Measurements from ENCODE around the gene MTCL1. TPM values are rescaled to one million over a fixed set of nuclear protein-coding genes. Genes with fewer than 3 reads are reported as not detected.

Gene MTCL1
- total RNA-seq, 1 donor from 2014 or later, result 7.7 TPM

DNA sequence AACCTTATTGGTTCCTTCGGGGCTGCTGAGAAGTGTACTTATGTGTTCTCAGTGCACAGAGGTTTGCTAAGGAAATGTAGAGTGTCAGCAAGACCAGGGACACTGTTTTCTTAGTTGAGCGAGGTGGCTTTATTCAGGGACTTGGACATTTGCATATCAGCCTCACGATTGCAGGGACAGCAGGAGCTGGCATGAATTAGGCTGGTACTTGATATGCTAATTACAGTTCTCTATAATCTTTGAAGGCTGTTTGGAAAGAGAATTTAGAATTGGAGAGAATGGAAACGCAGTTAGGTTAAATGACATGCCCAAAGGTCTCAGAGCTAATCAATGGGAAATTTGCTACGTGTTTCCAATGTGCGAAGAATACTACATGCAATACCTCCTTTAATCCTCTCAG, 18.7 kb upstream of the MTCL1 start:
- no peak for DNase-seq (ENCODE audit: low read depth in 2 of 2)

DNA sequence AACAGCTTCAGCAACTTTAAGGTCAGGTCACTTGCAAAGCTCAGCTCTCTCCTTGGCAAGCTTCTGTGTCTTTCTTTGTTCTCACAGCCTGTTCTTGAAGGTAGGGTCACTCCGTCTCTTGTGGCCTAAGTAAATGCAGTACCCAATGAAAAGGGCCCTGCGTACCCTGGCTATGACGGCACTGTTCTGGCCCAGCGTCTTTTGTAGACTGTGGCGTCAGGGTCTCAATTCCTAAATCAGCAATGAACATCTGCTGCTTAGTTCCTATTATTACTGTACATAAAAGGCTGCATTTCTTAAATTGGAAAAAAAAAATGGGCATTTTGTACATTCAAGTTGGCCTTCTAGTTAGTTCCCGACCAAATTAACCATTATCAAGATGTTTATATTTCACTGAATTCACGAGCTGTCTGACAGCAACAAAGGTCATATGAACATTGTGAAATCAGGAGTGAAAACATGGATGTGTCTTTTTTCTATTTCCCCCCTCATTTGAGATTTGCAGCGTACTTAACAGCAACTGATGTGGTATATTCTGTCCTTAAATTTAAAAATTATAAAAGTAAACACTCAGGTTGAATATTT, 17.0 kb upstream of the MTCL1 start:
- DNase-seq (ENCODE audit: low read depth in 2 of 2), result no peak

DNA sequence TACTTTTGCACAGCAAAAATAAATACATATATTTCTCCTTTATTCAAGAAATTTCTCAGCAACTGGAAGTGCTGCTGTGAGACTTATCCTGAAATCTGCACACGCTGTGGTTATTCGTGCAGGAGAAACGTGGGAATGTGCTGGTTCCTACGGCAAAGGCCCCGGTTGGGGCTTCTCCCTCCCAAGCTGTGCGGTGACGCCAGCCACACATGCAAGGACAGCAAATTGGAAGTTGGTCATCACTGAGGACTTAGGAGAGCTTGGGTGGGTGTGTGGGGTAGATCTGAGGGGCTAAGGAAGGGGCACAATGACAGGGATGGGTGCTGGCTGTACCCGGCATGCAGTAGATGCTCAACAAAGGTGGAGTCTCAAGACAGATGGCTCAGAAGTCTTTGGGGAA, 16.5 kb upstream of the MTCL1 start:
- DNase-seq (ENCODE audit: low read depth in 2 of 2), result no peak

DNA sequence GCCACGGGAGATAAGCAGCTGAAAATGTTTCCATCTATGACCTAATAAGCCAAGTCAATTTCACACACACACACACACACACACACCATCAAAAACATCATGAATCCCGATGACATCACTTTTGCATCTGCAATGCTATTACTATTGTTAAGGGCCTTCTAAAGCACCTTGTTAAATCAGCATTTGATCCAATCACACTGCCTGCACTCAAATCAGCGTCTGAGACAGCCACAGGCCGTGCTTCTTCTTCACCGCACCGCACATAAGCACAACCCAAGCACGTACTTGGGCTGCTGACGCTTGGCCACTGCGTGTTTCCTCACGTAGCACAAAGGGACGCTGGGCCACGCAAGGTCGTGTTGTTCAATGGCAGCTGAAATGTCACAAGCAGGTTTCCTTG, 15.8 kb upstream of the MTCL1 start:
- no peak for DNase-seq (ENCODE audit: low read depth in 2 of 2)

DNA sequence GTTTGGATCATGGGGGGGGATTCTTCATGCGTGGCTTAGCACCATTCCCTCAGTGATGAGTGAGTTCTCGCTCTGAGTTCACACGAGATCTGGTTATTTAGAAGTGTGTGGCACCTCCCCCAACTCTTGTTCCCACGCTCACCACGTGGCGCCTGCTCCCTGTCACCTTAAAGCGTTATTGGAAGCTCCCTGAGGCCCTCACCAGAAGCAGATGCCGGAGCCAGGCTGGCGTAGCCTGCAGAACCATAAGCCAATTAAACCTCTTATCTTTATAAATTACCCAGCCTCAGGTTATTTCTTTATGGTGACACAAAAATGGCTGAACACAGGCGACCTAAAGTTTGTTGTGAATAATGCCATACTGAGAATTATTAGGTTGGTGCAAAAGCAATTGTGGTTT, 10.5 kb upstream of the MTCL1 start:
- no peak for DNase-seq (ENCODE audit: low read depth in 2 of 2)

DNA sequence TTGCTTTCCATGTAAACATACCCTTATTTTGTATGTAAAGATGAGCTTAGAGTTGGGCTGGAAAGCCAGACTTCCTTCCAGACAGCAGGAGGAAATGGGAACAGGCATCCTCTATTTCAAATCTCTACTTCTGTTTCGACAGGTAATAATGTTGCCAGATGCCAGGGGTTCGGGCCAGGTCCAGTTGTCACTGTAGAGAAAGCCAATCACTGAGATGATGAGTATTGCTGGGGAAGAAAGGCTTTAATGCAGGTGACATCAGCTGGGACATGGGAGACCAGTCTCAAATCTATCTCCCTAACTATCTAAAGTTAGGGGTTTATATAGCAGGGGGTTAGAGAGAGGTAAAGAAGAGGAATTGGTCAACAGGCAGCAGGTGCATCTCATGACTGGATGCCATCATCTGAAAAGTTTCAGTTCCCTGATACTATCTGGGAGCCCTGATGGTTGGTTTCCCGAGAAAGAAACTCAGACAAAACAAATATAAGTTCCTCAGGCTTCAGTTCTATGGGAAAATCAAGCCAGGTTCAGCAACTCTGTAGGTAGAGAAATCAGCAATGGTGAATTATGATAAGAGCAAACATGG, 9.3 kb upstream of the MTCL1 start:
- DNase-seq (ENCODE audit: low read depth in 2 of 2), result no peak

DNA sequence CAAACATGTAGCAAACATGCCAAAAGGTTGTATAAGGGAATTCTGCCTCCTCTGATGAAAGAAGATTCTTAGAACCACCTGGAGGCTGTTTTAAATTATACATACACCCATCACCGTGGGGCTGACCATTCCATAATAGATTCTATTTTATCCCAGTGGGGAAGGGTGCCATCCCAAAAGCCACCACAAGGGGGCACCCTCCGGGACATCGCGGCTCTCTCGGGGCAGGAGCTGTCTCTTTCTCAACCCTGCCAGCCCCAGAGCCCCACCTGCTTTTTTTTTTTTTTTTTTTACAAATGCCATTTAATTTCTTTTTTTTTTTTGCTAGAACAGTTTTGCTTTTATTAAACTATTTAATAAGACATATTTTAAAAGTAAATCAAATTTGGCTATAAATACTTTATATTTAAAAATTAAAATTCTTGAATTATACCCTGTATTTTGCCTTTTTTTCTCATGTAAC, 8.6 kb upstream of the MTCL1 start:
- DNase-seq (ENCODE audit: low read depth in 2 of 2), result peak; percentile 57 to 73

DNA sequence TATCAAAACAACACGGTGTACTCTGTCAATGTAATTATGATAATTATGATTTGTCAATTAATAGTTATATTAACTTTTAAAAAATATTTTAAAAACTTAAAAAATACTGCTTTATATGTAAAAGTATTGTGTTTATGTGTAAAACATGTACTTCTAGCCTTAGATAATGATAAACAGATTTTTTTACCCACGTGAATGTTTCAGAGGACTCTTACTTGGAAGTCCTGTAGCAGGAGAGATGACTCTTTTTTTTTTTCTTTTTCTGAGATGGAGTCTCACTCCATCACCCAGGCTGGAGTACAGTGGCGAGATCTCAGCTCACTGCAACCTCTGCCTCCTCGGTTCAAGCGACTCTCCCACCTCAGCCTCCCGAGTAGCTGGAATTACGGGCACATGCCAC, 6.2 kb upstream of the MTCL1 start:
- DNase-seq (ENCODE audit: low read depth in 2 of 2), result no peak

DNA sequence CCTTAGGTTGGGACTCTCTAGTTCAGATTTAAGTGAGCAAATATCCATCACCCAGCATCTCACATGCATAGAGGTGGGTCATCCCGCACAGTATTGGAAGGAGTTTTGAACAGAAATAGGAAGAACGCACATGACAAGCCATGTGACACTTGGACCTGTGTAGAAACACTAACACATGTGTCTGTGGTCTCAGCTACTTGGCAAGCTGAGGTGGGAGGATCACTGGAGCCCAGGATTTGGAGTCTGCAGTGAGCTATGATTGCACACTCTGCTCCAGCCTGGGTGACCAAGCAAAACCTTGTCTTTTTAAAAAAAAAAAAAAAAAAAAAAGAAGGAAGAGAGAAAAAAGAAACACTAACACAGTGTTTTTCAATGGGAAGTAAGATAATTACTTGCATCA, 5.4 kb upstream of the MTCL1 start:
- no peak for DNase-seq (ENCODE audit: low read depth in 2 of 2)

DNA sequence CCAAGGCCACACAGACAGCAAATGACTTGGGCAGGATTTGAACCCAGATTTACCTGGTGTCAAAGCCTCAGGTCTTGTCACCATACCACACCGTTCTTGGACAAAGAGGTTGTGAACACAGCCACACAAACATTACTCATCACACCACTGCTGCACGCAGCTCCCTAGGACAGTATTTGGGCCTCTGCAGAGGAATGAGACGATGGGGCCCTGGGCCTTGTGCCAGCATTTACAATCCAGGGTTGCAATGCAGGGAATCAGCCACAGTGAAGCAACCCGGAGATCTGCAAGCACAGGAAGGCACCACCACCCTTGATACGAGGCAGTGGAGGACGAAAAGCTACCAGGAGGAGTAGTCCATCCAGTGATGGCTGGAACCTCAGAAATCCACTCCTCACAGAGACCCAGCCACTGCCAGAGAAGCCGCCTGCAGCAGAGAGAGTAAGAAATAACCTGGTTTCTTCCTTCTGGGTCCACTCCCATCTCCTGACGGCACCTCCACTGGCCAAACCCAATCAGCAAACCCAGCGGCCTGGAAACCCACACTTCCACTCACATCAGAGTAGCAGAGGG, 3.7 kb upstream of the MTCL1 start:
- peak in 1 of 2 donors; percentile 40 for DNase-seq (ENCODE audit: low read depth in 2 of 2)

DNA sequence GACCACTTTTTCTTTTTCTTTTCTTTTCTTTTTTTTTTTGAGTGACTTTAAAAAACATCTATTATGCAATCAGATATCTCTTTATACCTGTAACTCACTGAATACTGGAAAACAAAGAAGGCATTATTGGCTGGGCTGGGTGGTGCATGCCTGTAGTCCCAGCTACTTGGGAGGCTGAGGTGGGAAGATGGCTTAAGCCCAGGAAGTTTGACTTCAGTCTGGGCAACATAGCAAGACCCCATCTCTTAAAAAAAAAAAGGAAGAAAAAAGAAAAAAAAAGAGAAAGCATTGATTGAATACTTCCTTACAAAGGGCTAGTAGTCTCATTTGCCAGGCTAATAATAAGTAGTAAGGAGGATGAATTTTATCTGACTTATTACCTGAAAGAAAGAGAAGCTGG, 2.7 kb upstream of the MTCL1 start:
- no peak for DNase-seq (ENCODE audit: low read depth in 2 of 2)

DNA sequence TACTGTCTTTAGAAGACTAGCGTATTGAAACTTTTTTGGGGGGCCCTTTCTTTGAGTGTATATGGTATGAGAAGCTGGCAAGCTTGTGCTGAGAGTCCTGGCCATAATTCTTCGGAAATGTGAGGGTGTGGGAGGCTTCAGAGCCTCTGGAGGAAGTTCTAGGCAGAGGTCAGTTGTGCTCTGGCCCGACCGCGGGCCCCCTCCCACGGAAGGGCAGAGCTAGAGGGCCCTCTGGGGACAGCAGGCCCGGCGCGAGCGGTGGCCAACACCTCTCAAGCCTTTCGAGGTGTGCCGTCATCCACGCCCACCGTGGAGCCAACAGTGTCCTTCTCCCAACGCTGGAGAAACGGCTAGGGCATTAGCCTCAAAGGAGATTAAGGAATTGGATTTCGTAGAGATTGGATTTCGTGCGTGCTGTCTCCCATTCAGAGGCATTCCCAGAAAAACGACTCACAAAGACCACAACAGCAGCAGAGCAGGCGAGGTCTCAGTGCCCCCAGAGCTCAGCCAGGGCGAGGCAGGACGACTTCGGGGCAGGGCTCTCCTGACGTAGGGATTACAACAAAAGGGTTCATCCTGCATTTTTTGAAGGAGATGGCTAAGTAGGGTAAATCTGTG, 2.2 kb upstream of the MTCL1 start:
- DNase-seq (ENCODE audit: low read depth in 2 of 2), result no peak

DNA sequence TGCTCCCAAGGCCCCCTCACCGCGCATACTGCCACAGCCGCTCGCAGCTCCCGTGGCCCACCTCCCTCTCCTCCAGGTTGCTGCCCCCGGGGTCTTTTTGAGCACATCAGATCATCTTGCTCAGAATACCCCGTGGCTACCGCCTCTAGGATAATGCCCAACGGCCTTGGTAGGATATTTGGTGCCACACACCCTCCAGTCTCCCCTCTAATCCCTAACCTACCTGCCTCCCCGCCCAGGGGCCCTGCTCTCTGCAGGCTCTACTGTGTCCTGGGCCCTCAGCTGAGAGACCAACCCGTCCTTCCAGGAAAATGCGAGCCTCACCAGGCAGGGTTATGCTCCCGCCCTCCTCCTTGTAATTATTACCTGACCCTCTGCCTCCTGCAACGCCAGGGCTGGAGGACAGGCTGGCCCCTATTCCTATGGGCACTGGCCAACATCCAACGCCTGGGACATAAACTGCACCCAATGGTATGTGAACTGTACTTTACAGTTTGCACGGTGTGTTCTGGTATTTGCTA, 1.5 kb upstream of the MTCL1 start:
- DNase-seq (ENCODE audit: low read depth in 2 of 2), result no peak

DNA sequence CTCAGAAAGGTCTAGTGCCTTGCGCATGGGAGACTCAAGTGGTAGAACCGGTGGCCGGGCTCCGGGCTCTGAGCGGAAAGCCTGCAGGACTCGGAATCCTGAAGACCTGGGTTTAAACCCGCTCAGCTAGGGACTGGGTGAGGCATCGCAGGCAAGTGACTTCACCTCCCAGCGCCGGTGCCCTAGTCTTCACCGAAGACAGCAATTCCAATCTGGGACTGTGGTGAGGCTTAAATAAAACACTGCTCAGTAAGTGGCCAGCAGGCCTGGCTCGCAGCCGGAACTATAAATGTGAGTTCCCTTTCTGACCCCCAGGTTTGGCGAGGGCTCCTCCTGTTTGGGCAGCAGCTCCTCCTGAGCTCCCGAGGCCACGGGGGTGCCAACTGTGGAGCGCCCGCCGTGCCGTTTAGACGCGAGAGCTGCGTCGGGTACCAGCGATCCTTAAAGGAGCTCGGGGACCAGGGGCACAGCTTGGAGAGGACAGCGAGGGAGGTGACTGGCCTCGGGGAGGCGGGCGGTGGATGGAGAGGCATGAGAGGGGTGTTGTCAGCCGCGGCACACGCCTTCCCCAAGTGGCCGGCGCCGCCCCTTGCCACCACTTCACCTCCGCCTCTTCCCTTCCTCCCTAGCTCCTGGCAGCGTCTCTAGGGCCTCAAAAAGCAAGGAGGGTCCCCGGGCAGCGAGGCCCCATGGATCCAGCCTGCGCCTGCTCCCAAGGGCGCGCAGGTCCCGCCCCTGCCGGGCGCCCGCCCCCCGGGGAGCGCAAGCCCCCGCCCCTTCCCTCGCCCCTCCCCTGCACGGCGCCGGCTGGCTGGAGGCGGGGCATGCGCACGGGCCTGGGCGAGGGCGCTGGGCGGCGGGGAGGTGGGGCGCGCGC, 757 bp upstream of the MTCL1 start:
- peak; percentile 93 to 94 for DNase-seq (ENCODE audit: low read depth in 2 of 2)

DNA sequence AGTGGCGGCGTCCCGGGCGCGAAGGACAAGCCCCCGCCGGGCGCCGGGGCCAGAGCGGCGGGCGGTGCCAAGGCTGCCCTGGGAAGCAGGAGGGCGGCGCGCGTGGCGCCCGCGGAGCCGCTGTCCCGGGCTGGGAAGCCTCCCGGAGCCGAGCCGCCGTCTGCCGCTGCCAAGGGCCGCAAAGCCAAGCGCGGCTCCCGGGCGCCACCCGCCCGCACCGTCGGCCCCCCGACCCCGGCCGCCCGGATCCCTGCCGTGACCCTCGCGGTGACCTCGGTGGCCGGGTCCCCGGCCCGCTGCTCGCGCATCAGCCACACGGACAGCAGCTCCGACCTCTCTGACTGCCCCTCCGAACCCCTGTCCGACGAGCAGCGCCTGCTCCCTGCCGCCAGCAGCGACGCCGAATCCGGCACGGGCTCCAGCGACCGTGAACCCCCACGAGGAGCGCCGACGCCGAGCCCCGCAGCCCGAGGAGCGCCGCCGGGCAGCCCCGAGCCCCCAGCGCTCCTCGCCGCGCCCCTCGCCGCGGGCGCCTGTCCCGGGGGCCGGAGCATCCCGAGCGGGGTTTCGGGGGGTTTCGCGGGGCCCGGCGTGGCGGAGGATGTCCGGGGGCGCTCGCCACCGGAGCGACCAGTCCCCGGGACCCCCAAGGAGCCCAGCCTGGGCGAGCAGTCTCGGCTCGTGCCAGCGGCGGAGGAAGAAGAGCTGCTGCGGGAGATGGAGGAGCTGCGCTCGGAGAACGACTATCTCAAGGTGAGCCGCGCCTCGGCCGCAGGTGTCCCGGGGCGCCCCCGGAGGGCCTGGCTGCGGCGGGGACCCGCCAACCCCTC, 820 bp downstream of the MTCL1 start:
- peak; percentile 30 to 41 for DNase-seq (ENCODE audit: low read depth in 2 of 2)

DNA sequence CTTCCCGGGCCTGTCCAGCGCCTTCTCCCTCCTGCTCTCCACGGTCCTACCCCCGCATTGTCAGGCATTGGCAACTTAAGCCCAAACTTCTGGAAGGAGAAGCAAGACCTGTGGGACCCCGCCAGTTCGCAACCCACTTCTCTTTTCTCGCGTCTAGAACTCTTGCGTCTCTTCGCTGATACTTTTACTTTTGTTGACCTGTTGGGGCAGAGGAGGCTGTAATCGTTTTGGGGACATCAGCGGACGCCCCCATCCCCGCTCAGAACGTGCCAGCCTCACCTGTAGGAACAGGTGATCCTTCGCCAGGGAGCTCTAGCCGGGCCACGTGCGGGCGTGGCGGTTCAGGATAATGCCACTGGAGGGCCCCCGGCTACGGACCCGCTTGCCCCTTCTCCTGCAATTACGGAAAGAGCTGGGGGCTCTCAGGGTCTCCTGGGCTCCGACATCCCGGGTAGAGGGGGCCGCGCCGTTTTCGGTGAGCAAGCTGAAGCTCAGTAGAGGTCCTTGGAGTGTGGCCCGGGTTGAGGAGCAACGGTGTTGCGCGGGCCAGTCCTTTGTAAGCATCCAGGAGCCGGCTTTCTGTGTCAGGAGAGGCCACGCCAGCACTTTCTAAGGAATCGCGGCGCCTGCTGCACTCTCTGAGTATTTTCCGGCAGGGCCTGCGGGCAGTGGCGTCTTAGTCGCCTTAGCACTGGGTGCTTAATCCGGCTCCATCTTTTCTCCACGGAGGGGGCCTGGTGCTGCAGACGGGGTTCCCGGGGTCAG, 1.6 kb downstream of the MTCL1 start:
- DNase-seq (ENCODE audit: low read depth in 2 of 2), result peak; percentile 41 to 82

DNA sequence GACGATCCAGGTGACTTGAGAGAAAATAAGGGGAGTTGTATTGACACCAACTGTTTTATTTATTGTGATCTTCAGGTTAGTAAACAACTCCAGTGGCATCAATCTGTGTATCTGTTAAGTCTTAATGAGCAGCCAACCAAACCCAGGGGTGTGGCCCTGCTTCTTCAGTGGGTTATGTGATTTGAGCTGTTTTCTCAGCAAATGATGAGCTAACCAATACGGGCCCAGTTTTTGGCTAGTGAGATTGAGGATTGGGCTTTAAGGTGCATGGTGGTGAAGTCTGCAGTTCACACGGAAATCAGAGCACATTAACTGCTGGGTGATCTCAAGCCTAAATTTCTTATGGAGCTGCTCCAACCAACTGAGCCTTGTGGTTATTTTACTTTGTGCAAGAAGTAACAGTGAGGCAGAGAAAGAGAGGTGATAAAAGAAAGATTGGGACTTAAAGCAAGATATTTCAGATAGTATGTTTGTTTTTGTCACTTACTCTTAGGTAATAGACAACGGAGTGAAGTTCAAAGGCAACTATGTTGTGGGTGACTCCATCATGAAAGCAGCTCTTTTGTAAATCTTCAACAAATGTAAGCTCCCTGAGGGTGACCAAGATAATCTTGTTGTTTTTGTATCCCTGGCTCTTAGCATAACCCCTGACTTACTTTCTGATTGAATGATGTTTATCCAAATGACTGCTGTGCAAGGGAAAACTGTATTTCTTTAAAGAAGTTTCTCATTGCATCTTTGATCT, 2.4 kb downstream of the MTCL1 start:
- peak in 1 of 2 donors; percentile 55 for DNase-seq (ENCODE audit: low read depth in 2 of 2)

DNA sequence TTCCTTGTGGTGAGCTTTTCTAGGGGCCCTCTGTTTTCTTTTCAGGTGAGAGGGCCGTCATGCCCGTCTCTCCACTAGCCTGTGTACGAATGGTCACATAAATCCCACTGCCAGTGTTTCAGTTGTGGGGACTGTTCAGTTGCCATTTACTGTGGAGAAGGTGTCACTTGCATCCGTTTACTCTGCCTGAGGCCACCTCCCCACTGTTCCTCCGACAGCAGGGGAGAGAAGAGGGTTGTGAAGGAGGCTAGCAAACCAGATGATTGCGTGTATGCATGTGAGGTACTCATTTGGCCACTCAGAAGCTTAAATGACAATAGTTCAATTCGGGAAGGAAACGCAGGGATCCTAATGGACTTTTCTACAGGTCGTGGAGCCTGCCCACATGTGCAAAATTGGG, 3.3 kb downstream of the MTCL1 start:
- no peak for DNase-seq (ENCODE audit: low read depth in 2 of 2)
